ENCODE results near the gene GRSF1.
A peak's percentile ranks its signal among the peaks of the same experiment; 100 is the strongest.

The GRSF1 gene

GRCh38 chr4:70839589-70840093 lies at the start of gene GRSF1:
Gene GRSF1, minus strand, starts transcription at chr4:70839890. Its CDS starts 63 bp downstream, at chr4:70839827.
- Histone ChIP-seq H3K9ac (ENCODE audit: low read length) (peak within 1 kb of the TSS; percentile 94), H3K9me3 (ENCODE audit: control insufficient read depth, low read length) (no peaks in the 10 kb centered on the region), H3K4me3 (ENCODE audit: low read length) (peak within 1 kb of the TSS; percentile 93), H3K4me1 (ENCODE audit: control insufficient read depth, insufficient read depth, low read length) (peaks cover 14% of the 10 kb centered on the region), H3K27me3 (replicated peaks; ENCODE audit: control insufficient read depth, insufficient read depth, low read length) (no peaks in the 10 kb centered on the region), H3K36me3 (ENCODE audit: control insufficient read depth, insufficient read depth, low read length, severe bottlenecking) (peaks cover 11% of the 10 kb centered on the region)
- DNase-seq (ENCODE audit: low read depth): peak; percentile 97

DNA sequence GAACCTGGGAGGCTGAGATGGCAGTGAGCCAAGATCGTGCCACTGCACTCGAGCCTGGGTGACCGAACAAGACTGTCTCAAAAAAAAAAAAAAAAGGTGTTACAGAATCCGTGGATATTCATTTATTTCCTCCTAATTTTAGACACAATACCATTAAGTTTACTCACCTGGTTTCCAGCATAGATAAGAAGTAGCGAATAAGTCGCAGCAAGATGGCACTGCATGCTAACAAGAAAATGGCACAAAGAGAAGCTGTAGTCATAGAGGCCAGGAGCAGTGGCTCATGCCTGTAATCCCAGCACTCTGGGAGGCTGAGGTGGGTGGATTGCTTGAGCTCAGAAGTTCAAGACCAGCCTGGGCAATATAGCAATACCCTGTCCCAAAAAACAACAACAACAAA lies 45.5 kb upstream of the GRSF1 start:
- H3K36me3 ChIP-seq (ENCODE audit: control insufficient read depth, insufficient read depth, low read length, severe bottlenecking): no peaks in the 10 kb centered on the region
- H3K9me3 ChIP-seq (ENCODE audit: control insufficient read depth, low read length): no peaks in the 10 kb centered on the region
- no peaks in the 10 kb centered on the region for H3K4me1 ChIP-seq (ENCODE audit: control insufficient read depth, insufficient read depth, low read length)
- H3K27me3 ChIP-seq (replicated peaks; ENCODE audit: control insufficient read depth, insufficient read depth, low read length): no peaks in the 10 kb centered on the region
- no peak for DNase-seq (ENCODE audit: low read depth)
- no peak overlapping the region for H3K4me3 ChIP-seq (ENCODE audit: low read length)
- H3K9ac ChIP-seq (ENCODE audit: low read length): no peak overlapping the region

GRCh38 chr4:70880739-70881138 lies 41.0 kb upstream of the GRSF1 start:
- no peak overlapping the region for H3K9ac ChIP-seq (ENCODE audit: low read length)
- DNase-seq (ENCODE audit: low read depth): no peak
- H3K4me3 ChIP-seq (ENCODE audit: low read length): no peak overlapping the region
- H3K36me3 ChIP-seq (ENCODE audit: control insufficient read depth, insufficient read depth, low read length, severe bottlenecking): no peaks in the 10 kb centered on the region
- H3K9me3 ChIP-seq (ENCODE audit: control insufficient read depth, low read length): no peaks in the 10 kb centered on the region
- H3K27me3 ChIP-seq (replicated peaks; ENCODE audit: control insufficient read depth, insufficient read depth, low read length): no peaks in the 10 kb centered on the region
- H3K4me1 ChIP-seq (ENCODE audit: control insufficient read depth, insufficient read depth, low read length): no peaks in the 10 kb centered on the region

GRCh38 chr4:70877556-70877955 lies 37.9 kb upstream of the GRSF1 start:
- Histone ChIP-seq H3K9me3 (ENCODE audit: control insufficient read depth, low read length) (no peaks in the 10 kb centered on the region), H3K4me1 (ENCODE audit: control insufficient read depth, insufficient read depth, low read length) (no peaks in the 10 kb centered on the region), H3K27me3 (replicated peaks; ENCODE audit: control insufficient read depth, insufficient read depth, low read length) (no peaks in the 10 kb centered on the region), H3K4me3 (ENCODE audit: low read length) (no peak overlapping the region), H3K9ac (ENCODE audit: low read length) (no peak overlapping the region), H3K36me3 (ENCODE audit: control insufficient read depth, insufficient read depth, low read length, severe bottlenecking) (no peaks in the 10 kb centered on the region)
- DNase-seq (ENCODE audit: low read depth): no peak

DNA sequence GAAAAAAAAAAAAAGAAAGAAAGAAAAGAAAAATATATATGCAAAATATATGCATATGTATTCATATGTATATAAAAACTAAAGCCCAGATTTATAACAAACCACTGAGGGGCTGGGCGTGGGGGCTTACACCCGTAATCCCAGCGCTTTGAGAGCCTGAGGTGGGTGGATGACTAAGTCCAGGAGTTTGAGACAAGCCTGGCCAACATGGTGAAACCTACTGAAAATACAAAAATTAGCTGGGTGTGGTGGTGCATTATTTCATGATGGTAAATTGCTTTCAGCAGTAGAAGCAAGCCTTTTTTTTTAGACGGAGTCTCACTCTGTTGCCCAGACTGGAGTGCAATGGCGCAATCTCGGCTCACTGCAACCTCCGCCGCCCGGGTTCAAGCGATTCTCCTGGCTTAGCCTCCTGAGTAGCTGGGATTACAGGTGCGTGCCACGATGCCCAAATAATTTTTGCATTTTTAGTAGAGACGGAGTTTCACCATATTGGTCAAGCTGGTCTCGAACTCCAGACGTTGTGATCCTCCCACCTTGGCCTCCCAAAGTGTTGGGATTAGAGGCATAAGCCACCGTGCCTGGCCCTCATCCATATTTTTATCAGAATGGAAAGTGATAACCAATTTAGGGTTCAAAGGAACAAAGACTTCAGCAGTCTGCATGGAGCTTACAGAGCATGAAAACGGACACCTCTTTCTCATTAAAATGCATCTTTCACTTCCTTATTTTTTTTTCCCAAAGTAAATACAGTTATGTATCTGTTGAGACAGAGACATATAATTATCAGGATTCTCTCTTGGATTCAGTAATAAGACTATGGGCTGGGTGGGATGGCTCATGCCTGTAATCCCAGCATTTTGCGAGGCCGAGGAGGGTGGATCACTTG lies 34.8 kb upstream of the GRSF1 start:
- no peaks in the 10 kb centered on the region for H3K36me3 ChIP-seq (ENCODE audit: control insufficient read depth, insufficient read depth, low read length, severe bottlenecking)
- H3K4me3 ChIP-seq (ENCODE audit: low read length): no peak overlapping the region
- DNase-seq (ENCODE audit: low read depth): no peak
- H3K9me3 ChIP-seq (ENCODE audit: control insufficient read depth, low read length): no peaks in the 10 kb centered on the region
- H3K4me1 ChIP-seq (ENCODE audit: control insufficient read depth, insufficient read depth, low read length): no peaks in the 10 kb centered on the region
- no peak overlapping the region for H3K9ac ChIP-seq (ENCODE audit: low read length)
- no peaks in the 10 kb centered on the region for H3K27me3 ChIP-seq (replicated peaks; ENCODE audit: control insufficient read depth, insufficient read depth, low read length)

DNA sequence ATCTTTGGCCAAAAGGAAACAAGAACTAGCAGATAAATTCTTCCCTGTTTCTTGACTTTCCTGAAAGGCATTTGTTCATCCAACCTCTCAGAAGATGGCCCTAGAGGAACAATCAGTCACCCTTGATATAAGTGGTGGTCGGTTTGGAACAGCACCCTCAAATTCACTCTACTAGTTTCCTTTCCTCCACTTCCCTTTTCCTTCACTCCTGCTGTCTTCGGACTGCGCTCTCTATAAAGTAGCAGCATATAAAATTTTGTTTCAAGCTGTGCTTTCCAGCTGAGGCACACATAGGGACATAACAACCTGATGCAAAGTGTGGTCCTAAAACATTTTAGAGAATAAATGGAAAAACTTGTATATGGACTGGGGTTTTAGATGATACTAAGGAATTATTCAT lies 33.5 kb upstream of the GRSF1 start:
- no peaks in the 10 kb centered on the region for H3K4me1 ChIP-seq (ENCODE audit: control insufficient read depth, insufficient read depth, low read length)
- no peaks in the 10 kb centered on the region for H3K36me3 ChIP-seq (ENCODE audit: control insufficient read depth, insufficient read depth, low read length, severe bottlenecking)
- no peak overlapping the region for H3K9ac ChIP-seq (ENCODE audit: low read length)
- no peak for DNase-seq (ENCODE audit: low read depth)
- no peaks in the 10 kb centered on the region for H3K27me3 ChIP-seq (replicated peaks; ENCODE audit: control insufficient read depth, insufficient read depth, low read length)
- no peaks in the 10 kb centered on the region for H3K9me3 ChIP-seq (ENCODE audit: control insufficient read depth, low read length)
- no peak overlapping the region for H3K4me3 ChIP-seq (ENCODE audit: low read length)

- DNase-seq (ENCODE audit: low read depth): no peak
- H3K9me3 ChIP-seq (ENCODE audit: control insufficient read depth, low read length): no peaks in the 10 kb centered on the region
- no peaks in the 10 kb centered on the region for H3K36me3 ChIP-seq (ENCODE audit: control insufficient read depth, insufficient read depth, low read length, severe bottlenecking)
- H3K4me3 ChIP-seq (ENCODE audit: low read length): no peak overlapping the region
- H3K4me1 ChIP-seq (ENCODE audit: control insufficient read depth, insufficient read depth, low read length): no peaks in the 10 kb centered on the region
- no peak overlapping the region for H3K9ac ChIP-seq (ENCODE audit: low read length)
- no peaks in the 10 kb centered on the region for H3K27me3 ChIP-seq (replicated peaks; ENCODE audit: control insufficient read depth, insufficient read depth, low read length)
These were observed 29.1 kb upstream of the GRSF1 start for GRCh38 chr4:70868778-70869177.

DNA sequence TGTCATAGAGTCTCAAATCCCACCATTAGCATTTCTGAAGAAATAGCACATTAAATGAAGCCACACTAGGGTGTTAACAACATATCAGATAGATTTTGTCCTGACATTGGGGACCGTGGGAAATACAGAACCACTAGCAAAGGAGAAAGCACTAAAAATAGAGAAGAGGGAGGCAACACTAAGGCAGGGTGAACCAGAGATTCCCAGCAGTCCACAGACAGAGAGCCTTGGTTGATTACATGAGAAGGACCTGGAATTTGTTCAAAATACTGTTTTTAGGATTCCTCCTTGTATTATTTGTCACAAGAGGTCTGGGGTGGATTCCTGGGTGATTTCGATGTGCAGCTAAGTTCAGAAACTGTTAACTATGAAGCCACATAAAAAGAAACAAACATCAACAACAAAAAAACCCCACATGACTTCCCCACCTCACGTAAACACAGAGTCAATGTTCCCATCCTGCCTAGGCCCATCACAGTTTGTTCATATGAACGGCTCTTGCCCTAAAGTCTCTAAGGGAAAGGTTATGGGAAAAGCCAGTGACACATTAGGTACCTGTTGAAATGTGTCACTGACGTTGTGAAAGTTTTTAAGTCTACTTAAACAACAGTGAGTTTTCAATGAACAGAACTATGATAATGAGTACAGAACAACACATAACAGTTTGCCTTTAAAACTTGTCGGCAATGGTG lies 23.6 kb upstream of the GRSF1 start:
- Histone ChIP-seq H3K9ac (ENCODE audit: low read length) (no peak overlapping the region), H3K4me3 (ENCODE audit: low read length) (no peak overlapping the region), H3K36me3 (ENCODE audit: control insufficient read depth, insufficient read depth, low read length, severe bottlenecking) (no peaks in the 10 kb centered on the region), H3K9me3 (ENCODE audit: control insufficient read depth, low read length) (no peaks in the 10 kb centered on the region), H3K4me1 (ENCODE audit: control insufficient read depth, insufficient read depth, low read length) (peaks cover 8% of the 10 kb centered on the region), H3K27me3 (replicated peaks; ENCODE audit: control insufficient read depth, insufficient read depth, low read length) (no peaks in the 10 kb centered on the region)
- no peak for DNase-seq (ENCODE audit: low read depth)

DNA sequence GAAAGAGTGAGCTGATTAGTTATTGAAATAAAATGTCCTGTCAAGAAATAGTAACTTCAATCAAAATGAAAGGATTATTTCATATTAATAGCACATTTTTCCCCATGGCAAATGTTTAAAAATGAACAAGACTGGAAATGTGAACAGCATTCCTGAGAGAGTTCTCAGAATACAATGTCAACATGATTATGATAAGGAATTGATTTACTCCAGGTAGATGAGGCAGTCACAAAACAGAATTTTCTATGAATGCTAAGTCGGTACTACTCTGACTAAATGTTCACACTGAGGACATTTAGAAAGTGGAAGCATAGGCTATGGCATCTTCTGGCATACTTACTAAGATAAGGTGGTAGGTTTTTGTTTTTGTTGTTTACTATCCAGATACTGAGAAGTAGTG lies 19.4 kb upstream of the GRSF1 start:
- H3K36me3 ChIP-seq (ENCODE audit: control insufficient read depth, insufficient read depth, low read length, severe bottlenecking): no peaks in the 10 kb centered on the region

GRCh38 chr4:70858454-70858853 lies 18.8 kb upstream of the GRSF1 start:
- Histone ChIP-seq H3K4me1 (ENCODE audit: control insufficient read depth, insufficient read depth, low read length) (peaks cover 7% of the 10 kb centered on the region), H3K9ac (ENCODE audit: low read length) (no peak overlapping the region), H3K36me3 (ENCODE audit: control insufficient read depth, insufficient read depth, low read length, severe bottlenecking) (no peaks in the 10 kb centered on the region), H3K9me3 (ENCODE audit: control insufficient read depth, low read length) (no peaks in the 10 kb centered on the region), H3K27me3 (replicated peaks; ENCODE audit: control insufficient read depth, insufficient read depth, low read length) (no peaks in the 10 kb centered on the region), H3K4me3 (ENCODE audit: low read length) (no peak overlapping the region)
- DNase-seq (ENCODE audit: low read depth): no peak

More for the DNA sequence above, 19.4 kb upstream of the GRSF1 start:
- Histone ChIP-seq H3K9me3 (ENCODE audit: control insufficient read depth, low read length) (no peaks in the 10 kb centered on the region), H3K4me1 (ENCODE audit: control insufficient read depth, insufficient read depth, low read length) (peaks cover 8% of the 10 kb centered on the region), H3K9ac (ENCODE audit: low read length) (no peak overlapping the region), H3K4me3 (ENCODE audit: low read length) (no peak overlapping the region), H3K27me3 (replicated peaks; ENCODE audit: control insufficient read depth, insufficient read depth, low read length) (no peaks in the 10 kb centered on the region)
- DNase-seq (ENCODE audit: low read depth): no peak

GRCh38 chr4:70855464-70855863 lies 15.8 kb upstream of the GRSF1 start:
- Histone ChIP-seq H3K4me1 (ENCODE audit: control insufficient read depth, insufficient read depth, low read length) (no peaks in the 10 kb centered on the region), H3K9ac (ENCODE audit: low read length) (no peak overlapping the region), H3K27me3 (replicated peaks; ENCODE audit: control insufficient read depth, insufficient read depth, low read length) (no peaks in the 10 kb centered on the region), H3K9me3 (ENCODE audit: control insufficient read depth, low read length) (no peaks in the 10 kb centered on the region), H3K36me3 (ENCODE audit: control insufficient read depth, insufficient read depth, low read length, severe bottlenecking) (no peaks in the 10 kb centered on the region), H3K4me3 (ENCODE audit: low read length) (no peak overlapping the region)
- no peak for DNase-seq (ENCODE audit: low read depth)
